OCI-M2 (cell line): Measurements from ENCODE around the gene STK4.
"Not testable (repeated sequence)": the region's sequence is repeated elsewhere in the genome, so short reads cannot be mapped to it uniquely, and the experiment has no call there.

Source experiments
- DNase-seq: peaks from one replicate; lab custom pipeline; 2025; ENCODE audit not compliant: unreplicated experiment; lab: John Stamatoyannopoulos, UW

Gene STK4

GRCh38 chr20:45021631-45022030, 55.3 kb downstream of the STK4 start:
- no peak for DNase-seq

GRCh38 chr20:45023140-45023539, 56.8 kb downstream of the STK4 start:
- not testable (repeated sequence) for DNase-seq

GRCh38 chr20:45028424-45029136, 62.3 kb downstream of the STK4 start:
- no peak for DNase-seq

- DNase-seq: no peak
Measured at GRCh38 chr20:45029884-45030283, 63.6 kb downstream of the STK4 start.

GRCh38 chr20:45032276-45032675, 66.0 kb downstream of the STK4 start:
- no peak for DNase-seq

GRCh38 chr20:45032781-45033180, 66.5 kb downstream of the STK4 start:
- no peak for DNase-seq

- no peak for DNase-seq
Measured at GRCh38 chr20:45034436-45034835, 68.1 kb downstream of the STK4 start.

- DNase-seq: no peak
Measured at GRCh38 chr20:45036044-45036755, 69.9 kb downstream of the STK4 start.

GRCh38 chr20:45037050-45037449, 70.7 kb downstream of the STK4 start:
- DNase-seq: no peak

- no peak for DNase-seq
Measured at GRCh38 chr20:45037635-45038034, 71.3 kb downstream of the STK4 start.

- no peak for DNase-seq
Measured at GRCh38 chr20:45038745-45039474, 72.6 kb downstream of the STK4 start.

GRCh38 chr20:45039475-45039820, 73.1 kb downstream of the STK4 start:
- no peak for DNase-seq

- no peak for DNase-seq
Measured at GRCh38 chr20:45041464-45042337, 75.4 kb downstream of the STK4 start.

GRCh38 chr20:45042978-45043377, 76.7 kb downstream of the STK4 start:
- DNase-seq: no peak

GRCh38 chr20:45044084-45044573, 77.8 kb downstream of the STK4 start:
- peak; percentile 12 for DNase-seq

- no peak for DNase-seq
Measured at GRCh38 chr20:45044601-45045000, 78.3 kb downstream of the STK4 start.

- no peak for DNase-seq
Measured at GRCh38 chr20:45047581-45048119, 81.3 kb downstream of the STK4 start.

- no peak for DNase-seq
Measured at GRCh38 chr20:45049438-45049837, 83.1 kb downstream of the STK4 start.

GRCh38 chr20:45049904-45050471, 83.7 kb downstream of the STK4 start:
- no peak for DNase-seq
